ENCODE measurements around the gene TMBIM1.
"Not testable (repeated sequence)": the region's sequence is repeated elsewhere in the genome, so short reads cannot be mapped to it uniquely, and the experiment has no call there.

The TMBIM1 gene

DNA sequence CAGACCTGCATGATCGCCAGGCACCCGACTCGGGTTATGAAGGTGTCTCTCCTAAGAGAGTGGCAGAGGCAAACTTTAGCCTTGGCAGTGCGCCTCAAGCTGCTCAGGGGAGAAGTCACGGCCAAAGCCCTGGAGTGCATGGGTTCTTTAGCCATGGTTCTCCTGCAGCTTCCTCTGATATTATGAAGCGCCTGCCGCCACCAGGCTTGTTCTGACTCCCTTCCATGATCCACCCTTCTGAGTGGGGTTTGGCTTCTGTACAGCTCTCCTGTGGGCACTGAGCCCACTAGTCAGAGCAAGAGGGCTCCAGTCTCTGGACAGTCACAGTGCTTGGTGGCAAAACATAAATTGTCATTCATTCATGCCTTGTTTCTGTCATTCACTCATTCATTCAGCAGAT, 25.9 kb upstream of the TMBIM1 start:
- in situ Hi-C loops (cut with MboI; ENCODE audit: low sequenced_read_pairs) = no loop called here

DNA sequence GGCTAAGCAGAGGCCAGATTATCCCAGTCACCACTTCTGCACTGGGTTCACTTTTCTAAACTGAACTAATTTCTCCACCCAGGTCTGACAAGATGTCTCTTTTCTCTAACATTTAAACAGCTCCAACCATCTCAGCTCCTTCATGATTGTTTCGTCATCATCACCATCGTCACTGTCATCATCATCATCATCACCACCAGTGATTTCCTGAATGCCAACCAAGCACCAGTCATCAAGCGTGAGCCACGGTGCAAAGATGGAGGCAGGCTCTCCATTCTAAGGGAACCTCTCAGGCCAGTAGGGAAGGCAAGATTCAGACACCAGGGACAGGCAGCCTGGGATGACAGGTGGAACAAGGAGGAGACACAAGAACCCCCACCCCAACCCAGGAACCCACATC, 25.5 kb upstream of the TMBIM1 start:
- in situ Hi-C loops (cut with MboI; ENCODE audit: low sequenced_read_pairs) = no loop called here

DNA sequence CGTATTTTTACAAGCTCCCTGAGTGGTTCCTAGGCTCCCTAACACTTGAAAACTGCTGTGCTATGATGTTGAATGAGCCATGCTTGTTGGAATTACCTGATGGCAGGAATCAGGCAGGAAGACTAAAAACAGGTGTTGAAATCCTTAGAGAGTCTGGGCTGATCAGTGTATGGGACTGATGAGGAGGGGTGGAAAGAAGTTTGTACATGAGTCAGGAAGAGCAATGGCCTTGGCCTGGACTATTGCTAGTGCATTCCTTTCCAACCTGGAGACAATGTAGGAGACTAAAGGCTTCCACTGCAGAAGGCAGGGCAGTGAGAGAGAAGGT, 25.0 kb upstream of the TMBIM1 start:
- in situ Hi-C loops (cut with MboI; ENCODE audit: low sequenced_read_pairs) = no loop called here

DNA sequence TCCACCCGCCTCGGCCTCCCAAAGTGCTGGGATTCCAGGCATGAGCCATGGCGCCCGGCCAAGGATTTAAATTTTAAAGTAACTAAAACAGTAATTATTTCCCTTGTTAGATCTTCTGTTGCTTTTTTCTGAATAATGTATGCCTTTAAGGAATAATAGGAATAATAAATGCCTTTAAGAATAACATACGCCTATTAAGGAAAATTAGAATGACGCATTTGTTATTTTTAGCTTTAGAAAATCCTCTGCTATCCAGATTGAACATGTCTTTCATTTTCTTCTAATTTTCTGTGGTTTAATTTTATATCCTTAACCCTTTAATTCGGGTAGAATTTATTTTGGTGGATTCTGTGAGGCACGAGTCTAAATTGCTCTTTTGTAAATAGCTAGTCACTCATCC, 23.1 kb upstream of the TMBIM1 start:
- in situ Hi-C loops (cut with MboI; ENCODE audit: low sequenced_read_pairs) = no loop called here

DNA sequence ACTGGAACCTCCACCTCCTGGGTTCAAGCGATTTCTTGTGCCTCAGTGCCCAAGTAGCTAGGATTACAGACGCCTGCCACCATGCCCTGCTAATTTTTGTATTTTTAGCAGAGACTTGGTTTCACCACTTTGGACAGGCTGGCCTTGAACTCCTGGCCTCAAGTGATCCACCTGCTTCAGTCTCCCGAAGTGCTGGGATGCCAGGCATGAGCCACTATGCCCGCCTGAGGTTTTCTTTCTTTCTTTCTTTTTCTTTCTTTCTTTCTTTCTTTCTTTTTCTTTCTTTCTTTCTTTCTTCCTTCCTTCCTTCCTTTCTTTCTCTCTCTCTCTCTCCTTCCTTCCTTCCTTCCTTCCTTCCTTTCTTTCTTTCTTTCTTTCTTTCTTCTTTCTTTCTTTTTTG, 22.5 kb upstream of the TMBIM1 start:
- in situ Hi-C loops (cut with MboI; ENCODE audit: low sequenced_read_pairs) = not testable (repeated sequence)

DNA sequence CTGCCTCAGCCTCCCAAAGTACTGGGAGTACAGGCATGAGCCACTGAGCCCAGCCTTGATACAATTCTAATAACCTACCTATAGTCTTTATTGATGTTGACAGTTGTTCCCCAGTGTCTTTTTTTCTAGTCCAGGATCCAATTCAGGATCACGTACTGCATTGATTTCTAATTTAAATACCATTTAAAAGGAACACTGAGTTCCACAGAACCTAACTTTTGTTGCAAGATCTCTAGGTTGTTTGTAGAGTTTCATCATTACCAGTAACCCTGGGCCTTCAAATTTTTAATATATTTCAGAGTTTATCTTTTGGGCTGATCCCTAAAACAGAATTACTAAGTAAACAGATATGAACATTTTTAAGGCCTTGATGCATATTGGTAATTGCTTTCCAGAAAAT, 21.1 kb upstream of the TMBIM1 start:
- in situ Hi-C loops (cut with MboI; ENCODE audit: low sequenced_read_pairs) = no loop called here

DNA sequence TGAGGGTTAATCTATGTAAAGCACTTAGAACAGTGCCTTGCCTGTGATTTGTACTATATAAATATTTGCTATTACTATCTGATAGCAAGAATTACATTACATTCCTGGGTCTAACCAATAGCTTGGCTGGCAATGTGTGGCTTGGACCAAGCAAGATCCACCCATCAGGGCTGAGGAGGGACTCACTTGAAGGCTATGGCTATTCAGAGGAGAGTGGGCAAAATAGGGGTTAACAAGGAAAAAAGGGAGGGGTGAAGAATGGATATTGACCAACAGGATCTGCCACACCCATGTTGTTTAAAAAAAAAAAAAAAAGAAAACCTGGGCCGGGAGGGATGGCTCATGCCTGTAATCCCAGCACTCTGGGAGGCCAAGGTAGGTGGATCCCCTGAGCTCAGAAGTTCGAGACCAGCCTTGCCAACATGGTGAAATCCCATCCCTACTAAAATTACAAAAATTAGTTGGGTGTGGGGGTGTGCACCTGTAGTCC, 20.0 kb upstream of the TMBIM1 start:
- in situ Hi-C loops (cut with MboI; ENCODE audit: low sequenced_read_pairs) = no loop called here

DNA sequence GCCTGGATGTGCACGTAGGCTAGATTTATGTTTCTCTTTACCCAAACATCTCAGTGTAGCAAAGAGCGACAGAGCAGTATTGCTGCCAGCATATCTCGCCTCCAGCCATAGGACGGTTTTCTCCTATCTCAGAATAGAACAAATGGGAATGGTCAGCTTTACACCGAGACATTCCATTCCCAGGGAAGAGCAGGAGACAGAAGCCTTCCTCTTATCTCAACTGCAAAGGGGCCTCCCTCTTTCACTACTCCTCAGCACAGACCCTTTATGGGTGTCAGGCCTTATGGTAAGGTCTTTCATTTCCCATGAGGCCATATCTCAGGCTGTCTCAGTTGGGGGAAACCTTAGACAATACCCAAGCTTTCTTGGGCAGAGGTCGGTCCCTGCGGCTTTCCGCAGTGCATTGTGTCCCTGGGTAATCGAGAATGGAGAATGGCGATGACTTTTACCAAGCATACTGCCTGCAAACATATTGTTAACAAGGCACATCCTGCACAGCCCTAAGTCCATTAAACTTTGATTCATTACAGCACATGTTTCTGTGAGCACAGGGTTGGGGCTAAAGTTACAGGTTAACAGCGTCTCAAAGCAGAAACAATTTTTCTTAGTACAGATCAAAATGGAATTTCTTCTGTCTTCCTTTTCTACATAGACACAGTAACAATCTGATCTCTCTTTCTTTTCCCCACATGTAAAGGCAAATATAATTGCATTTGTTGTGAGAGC, 19.4 kb upstream of the TMBIM1 start:
- in situ Hi-C loops (cut with MboI; ENCODE audit: low sequenced_read_pairs) = not testable (repeated sequence)

DNA sequence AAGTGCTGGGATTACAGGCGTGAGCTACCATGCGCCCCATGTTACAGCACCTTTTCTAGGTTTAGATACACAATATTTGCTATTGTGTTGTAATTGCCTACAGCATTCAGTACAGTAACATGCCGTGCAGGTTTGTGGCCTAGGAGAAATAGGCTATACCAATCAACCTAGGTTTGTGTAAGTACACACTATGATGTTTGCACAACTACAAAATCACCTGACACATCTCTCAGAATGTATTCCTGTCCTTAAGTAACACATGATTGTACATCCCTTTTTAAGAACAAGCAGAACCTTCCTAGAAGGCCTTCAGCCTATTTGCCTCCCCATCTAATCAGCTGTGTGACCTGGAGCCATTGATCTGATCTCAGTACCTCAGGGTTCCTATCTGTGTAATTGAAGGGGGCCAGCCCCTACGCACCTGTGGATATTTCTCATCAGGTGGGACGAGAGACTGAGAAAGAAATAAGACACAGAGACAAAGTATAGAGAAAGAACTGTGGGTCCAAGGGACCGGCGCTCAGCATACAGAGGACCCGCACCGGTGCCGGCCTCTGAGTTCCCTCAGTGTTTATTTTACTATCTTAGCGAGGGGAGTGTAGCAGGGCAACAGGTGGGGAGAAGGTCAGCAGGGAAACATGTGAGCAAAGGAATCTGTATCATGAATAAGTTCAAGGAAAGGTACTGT, 18.7 kb upstream of the TMBIM1 start:
- in situ Hi-C loops (cut with MboI; ENCODE audit: low sequenced_read_pairs) = no loop called here

DNA sequence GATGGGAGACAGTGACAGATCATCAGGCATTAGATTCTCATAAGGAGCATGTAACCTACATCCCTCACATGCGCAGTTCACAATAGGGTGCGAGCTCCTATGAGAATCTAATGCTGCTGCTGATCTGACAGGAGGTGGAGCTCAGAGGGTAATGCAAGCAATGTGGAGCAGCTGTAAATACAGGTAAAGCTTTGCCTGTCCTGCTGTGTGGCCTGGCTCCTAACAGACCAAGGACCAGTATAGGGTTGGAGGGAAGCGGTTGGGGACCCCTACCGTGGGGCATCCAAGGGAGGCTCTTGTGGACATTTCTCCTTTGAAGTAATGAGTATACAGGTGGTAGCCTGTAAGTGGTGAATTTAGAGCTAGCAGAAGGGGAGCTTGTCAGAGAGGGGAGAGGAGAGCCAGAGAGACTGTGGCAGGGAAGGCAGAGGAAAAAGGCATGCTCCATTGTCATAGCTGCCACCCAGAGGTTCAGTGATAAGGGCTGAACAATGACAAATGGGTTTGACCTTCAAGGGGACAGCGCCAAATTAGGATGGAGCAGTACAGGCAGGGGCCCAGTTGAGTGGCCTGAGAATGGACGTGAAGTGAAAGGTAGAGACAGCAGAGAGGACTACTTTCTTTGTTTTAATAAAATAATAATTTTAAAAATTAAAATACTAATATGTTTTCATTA, 15.2 kb upstream of the TMBIM1 start:
- in situ Hi-C loops (cut with MboI; ENCODE audit: low sequenced_read_pairs) = loop anchor here (10.0 kb wide), 1 partner anchor 87 kb away; the partner anchor contains the start of gene CTDSP1

DNA sequence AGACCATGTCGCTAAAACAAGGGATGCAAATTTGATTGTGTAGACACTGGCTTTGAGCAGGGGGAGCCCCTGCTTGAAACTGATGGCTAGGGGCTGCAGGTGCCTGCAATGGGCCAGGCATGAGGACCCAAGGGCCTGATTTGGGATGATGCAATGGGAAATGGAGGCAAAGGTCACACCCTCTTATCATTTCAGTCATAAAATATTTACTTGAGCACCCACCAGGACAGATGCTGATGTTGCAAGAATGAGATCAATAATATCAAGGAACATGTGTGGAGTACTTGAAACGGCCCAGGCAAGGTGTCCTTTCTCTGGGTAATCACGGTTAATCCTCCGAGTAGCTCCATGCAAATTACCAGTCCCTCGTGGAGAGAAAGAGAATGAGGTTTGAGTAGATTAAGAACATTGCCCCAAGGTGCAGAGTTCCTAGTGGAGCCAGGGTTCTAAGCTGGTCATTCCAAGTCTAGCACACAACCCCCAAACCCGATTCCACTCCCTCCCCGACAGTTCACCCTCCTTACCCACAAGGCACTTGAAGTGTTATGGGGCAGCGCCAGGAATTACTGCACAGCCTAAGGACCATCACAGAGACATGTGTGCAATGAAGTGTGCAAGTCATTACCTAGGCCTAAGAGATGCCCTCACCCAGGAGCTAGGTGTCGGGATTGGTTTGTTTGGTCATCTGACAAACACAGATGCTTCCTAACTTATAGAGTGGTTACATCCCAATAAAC, 14.0 kb upstream of the TMBIM1 start:
- in situ Hi-C loops (cut with MboI; ENCODE audit: low sequenced_read_pairs) = loop anchor here (10.0 kb wide), 1 partner anchor 88 kb away; the partner anchor contains the start of gene CTDSP1

DNA sequence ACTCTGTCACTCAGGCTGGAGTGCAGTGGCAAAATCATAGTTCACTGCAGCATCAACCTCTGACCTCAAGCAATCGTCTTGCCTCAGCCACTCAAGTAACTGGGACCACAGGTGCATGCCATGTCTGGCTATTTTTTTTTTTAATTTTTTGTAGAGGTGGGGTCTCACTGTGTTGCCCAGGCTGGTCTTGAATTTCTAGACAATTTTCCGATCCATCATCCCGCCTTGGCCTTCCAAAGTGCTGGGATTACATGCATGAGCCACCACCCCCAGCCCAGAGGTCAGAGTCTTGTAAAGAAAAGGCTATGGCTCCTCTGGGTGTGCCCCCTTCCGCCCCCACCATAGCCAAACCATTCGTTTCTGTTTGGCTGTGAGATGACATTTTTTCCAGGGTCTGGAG, 13.1 kb upstream of the TMBIM1 start:
- in situ Hi-C loops (cut with MboI; ENCODE audit: low sequenced_read_pairs) = loop anchor here (10.0 kb wide), 1 partner anchor 89 kb away; the partner anchor contains the start of gene CTDSP1

DNA sequence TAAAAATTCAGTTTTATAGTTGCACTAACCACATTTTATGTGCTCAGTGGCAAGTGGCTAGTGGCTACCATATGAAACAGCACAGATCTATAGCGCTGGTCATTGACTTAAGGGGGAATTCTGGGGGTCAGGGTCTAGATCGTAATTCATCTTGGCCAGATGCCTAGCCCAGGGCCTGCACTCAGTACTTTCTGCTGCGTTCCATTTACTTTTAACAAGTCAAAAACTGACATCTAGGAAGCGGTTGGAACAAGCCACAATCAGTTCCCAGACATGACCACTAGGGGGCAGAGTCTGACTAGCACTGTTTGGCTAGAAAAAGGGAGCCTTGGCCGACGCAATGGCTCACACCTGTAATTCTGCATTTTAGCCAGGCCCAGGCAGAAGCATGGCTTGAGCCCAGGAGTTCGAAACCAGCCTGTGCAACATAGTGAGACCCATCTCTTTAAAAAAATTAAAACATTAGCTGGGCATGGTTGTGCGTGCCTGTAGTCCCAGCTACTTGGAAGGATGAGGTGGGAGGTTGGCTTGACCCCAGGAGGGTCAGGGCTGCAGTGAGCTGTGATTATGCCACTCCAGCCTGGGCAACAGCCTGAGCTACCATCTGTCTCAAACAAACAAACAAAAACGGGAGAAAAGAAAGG, 9.0 kb upstream of the TMBIM1 start:
- in situ Hi-C loops (cut with MboI; ENCODE audit: low sequenced_read_pairs) = loop anchor here (10.0 kb wide), 1 partner anchor 94 kb away; the partner anchor contains the start of gene CTDSP1

DNA sequence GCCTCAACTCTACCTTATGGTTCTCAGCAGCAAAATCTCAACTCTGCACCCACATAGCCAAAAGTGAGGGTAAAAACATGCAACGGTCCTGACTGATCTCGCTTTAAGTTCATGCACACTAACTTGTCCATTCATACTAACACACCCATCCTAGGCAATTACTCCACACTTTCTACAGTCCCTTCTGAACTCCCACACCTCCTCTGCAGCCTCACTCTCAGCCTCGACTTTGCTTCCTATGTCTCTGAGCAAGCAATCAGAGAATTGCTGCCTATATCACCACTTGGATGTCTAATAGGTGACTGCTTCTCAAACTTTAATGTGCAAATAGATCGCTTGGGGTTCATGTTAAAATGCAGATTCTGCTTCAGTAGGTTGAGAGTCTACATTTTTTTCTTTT, 7.8 kb upstream of the TMBIM1 start:
- in situ Hi-C loops (cut with MboI; ENCODE audit: low sequenced_read_pairs) = loop anchor here (10.0 kb wide), 1 partner anchor 95 kb away; the partner anchor contains the start of gene CTDSP1

DNA sequence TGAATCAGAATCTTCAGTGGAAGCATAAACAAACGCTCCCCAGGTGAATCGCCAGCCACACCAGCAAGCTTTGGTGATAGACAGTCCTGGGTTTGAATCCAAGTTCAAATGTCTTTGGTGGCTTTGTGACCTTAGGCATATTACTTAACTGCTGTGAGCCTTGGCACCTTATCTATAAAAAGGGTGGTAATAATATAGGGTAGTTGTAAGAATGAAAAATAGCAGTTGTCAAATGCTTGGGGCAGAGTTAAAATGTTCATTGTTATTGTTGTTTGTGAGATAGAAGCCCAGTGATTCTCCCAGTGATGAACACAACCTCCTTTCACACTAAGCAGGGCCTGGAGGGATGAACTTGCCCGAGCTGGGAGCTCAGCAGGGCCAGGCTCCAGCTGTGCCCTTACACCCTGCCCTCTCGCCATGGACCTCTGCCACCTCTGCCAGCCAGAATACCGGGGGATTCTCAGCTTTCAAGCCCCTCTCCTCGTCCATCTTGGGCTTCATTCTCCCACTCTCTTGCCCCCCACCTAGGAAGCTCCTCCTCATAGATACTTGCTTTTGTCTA, 6.1 kb upstream of the TMBIM1 start:
- in situ Hi-C loops (cut with MboI; ENCODE audit: low sequenced_read_pairs) = loop anchor here (25.0 kb wide), 1 partner anchor 539 kb away; the partner anchor contains the start of gene PRKAG3

DNA sequence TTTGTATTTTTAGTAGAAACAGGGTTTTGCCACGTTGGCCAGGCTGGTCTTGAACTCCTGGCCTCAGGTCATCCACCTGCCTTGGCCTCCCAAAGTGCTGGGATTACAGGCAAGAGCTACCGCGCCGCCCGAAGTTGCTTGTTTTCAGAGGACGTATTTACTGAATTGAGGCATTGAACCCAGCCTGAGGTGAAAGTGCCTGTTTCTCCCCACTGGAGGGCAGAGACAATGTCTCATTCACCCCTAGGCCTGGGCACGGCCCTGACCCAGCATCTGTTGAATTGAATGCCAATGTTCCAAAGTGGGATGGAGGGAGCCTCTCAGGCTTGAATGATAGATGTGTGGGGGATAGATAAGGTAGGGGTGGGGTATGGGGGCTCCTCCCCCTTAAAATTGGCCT, 4.5 kb upstream of the TMBIM1 start:
- in situ Hi-C loops (cut with MboI; ENCODE audit: low sequenced_read_pairs) = loop anchor here (25.0 kb wide), 1 partner anchor 540 kb away; the partner anchor contains the start of gene PRKAG3

DNA sequence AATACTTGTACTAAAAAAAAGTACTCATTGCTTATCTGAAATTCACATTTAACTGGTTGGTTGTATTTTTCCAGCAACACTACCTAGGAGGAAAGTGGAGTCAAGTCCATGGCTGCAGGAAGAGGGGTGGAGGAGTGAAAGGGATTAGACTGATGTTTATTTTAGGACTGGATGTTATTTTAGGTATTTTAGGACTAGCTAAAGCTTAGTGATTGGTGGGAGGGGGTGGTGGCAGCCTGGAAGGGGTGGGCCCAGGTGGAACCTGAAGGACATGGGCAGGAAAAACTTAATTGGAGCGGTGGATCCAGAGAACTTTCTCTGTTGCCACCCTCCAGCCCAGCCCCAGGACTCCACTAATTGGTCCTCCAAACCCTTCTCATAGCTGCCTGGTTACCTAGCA, 3.9 kb upstream of the TMBIM1 start:
- in situ Hi-C loops (cut with MboI; ENCODE audit: low sequenced_read_pairs) = loop anchor here (25.0 kb wide), 1 partner anchor 541 kb away; the partner anchor contains the start of gene PRKAG3

DNA sequence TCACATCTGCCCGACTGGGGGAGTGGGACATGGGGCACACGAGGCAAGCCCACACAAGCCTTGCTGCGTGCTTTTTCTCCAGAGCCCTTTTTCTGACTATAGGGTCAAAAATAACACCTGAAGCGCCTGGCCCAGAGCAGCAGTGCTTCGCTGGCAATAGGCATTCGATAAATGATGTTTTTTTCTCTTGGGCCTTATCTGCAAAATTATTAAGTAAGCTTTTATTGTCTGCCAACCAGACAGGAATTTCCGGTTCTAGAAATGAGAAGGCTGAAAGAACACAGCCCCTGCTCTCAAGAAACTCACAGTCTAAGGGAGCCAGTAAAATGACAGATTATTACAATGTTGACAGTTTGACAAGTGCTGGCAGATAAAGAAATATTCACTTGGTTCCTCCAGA, 2.7 kb upstream of the TMBIM1 start:
- in situ Hi-C loops (cut with MboI; ENCODE audit: low sequenced_read_pairs) = loop anchor here (25.0 kb wide), 1 partner anchor 542 kb away; the partner anchor contains the start of gene PRKAG3

DNA sequence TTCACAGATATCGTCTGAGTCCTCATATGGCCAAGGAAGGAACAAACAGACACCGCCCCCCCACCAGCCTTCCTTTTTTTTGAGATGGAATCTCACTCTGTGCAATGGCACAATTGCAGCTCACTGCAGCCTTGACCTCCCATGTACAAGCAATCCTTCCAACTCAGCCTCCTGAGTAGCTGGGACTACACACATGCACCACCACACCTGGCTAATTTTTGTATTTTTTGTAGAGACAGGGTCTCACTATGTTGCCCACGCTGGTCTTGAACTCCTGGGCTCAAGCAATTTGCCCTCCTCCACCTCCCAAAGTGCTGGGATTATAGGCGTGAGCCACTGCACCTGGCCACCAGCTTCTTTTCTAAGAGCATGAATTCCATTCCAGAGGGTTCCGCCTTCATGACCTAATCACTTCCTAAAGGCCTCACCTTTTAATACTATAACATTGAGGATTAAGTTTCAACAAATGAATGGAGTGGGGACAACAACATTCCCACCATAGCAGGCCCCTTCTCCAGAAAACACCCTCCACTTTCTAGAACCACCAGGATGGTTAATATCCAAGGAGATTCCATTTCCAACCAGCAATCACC, 2.2 kb upstream of the TMBIM1 start:
- in situ Hi-C loops (cut with MboI; ENCODE audit: low sequenced_read_pairs) = loop anchor here (25.0 kb wide), 1 partner anchor 543 kb away; the partner anchor contains the start of gene PRKAG3

Measured in HL-60/S4 treated with retinoic acid at 250 ng/mL for 4 days and 3 days (cell line).